Testis (tissue), 2 donors: ENCODE results near the gene NRP2.

ENCODE experiments used
- POLR2A ChIP-seq: fragments of 450-650 bp; IDR thresholded peaks from one replicate; pipeline ENCODE4 v1.6.1; 2017; ENCODE audit warnings: antibody characterized with exemption, mild to moderate bottlenecking, moderate library complexity
- TF ChIP-seq, protein P1 (sequence below), 3 experiments: fragments of 450-650 bp in 2 of 3; fragments of 200-600 bp in 1 of 3; sonication (generic) in 1 of 3; IDR thresholded peaks; one replicate each; pipeline ENCODE4 v1.5.1; 2016 to 2019; ENCODE audit warnings: antibody characterized with exemption in 3 of 3, mild to moderate bottlenecking in 2 of 3, moderate library complexity in 1 of 3

DNA sequence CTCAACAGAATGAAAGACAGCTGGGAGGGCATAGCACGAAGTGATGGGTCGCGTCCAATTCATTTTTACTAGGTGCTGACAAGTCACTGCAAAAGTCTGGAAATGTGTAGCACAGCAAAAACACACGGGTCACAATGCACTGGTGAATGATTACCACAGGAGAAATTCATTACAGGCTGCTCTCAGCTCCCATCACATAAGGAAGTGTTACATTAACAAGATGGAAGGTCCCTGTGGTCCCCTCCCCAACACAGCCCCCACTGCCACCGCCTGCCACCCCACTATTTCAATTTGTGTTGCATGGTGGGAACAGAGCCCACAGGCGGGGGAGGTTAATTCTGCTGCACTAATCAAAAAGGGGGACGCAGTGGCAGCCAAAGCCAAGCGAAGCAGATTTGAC is 122.8 kb downstream of the NRP2 start:
- TF ChIP-seq, protein P1, sequence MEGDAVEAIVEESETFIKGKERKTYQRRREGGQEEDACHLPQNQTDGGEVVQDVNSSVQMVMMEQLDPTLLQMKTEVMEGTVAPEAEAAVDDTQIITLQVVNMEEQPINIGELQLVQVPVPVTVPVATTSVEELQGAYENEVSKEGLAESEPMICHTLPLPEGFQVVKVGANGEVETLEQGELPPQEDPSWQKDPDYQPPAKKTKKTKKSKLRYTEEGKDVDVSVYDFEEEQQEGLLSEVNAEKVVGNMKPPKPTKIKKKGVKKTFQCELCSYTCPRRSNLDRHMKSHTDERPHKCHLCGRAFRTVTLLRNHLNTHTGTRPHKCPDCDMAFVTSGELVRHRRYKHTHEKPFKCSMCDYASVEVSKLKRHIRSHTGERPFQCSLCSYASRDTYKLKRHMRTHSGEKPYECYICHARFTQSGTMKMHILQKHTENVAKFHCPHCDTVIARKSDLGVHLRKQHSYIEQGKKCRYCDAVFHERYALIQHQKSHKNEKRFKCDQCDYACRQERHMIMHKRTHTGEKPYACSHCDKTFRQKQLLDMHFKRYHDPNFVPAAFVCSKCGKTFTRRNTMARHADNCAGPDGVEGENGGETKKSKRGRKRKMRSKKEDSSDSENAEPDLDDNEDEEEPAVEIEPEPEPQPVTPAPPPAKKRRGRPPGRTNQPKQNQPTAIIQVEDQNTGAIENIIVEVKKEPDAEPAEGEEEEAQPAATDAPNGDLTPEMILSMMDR (IDR thresholded peaks at IDR 0.05) = no peak
- no peak for TF ChIP-seq POLR2A
